NB4 (cell line): ENCODE results near the gene HRAS.

Source experiments
- POLR2A ChIP-seq: IDR thresholded peaks from 2 replicates; pipeline ENCODE4 v1.6.1; 2011; ENCODE audit warnings: mild to moderate bottlenecking; ENCODE audit not compliant: insufficient read length; ENCODE audit errors: extremely low read depth
- TF ChIP-seq, protein P1 (sequence below): IDR thresholded peaks from 2 replicates; pipeline ENCODE4 v1.6.1; 2011; ENCODE audit warnings: low read depth, low read length

DNA sequence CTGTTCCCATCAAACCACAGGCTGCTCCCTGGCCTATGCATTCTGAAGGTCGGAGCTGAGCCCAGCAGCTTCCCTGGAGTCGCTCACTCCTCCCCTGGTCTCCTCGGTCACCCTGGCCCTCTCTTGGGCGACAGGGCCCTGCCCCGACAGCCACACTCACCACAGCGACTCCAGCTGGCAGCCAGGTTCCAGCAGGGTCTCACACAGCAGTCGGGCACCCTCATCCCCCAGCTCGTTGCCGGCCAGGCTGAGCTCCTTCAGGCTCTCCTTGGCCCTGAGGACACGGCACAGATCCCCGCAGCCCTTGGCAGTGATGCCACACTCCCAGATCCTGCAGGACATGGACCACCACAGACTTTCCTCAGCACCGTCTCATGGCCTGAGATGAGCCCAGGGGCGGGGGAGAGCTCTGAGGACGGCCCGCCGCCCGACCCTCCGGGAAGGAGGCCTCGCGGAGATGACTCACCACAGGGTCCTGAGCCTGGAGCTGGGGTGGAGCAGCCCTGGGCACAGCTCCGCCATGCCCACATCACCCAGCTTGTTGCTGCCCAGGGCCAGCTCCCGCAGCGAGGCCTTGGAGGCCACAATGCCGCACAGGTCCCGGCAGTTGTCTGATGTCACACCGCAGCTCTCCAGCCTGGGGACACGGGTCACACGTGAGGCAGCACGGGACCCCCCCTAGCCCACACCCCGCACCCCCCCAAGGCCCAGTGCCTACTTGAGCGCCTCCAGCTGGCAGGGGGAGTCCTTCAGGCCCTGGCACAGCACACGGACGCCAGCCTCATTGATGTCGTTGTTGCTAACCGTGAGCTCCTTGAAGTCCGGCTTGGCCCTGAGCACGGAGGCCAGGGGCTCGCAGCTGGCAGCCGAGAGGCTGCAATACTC is 36.8 kb downstream of the HRAS start:
- TF ChIP-seq, protein P1, sequence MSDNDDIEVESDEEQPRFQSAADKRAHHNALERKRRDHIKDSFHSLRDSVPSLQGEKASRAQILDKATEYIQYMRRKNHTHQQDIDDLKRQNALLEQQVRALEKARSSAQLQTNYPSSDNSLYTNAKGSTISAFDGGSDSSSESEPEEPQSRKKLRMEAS = no peak
- TF ChIP-seq POLR2A = no peak
